IPS DF 4.7 (cell line): ENCODE measurements around the gene GPR137C.
"Not testable (repeated sequence)": the region's sequence is repeated elsewhere in the genome, so short reads cannot be mapped to it uniquely, and the experiment has no call there.

ENCODE experiments used
- DNase-seq: peaks from one replicate; pipeline ENCODE4 v3.0.0-alpha.2; 2013; ENCODE audit warnings: low spot score; ENCODE audit errors: extremely low read depth

Gene GPR137C

DNA sequence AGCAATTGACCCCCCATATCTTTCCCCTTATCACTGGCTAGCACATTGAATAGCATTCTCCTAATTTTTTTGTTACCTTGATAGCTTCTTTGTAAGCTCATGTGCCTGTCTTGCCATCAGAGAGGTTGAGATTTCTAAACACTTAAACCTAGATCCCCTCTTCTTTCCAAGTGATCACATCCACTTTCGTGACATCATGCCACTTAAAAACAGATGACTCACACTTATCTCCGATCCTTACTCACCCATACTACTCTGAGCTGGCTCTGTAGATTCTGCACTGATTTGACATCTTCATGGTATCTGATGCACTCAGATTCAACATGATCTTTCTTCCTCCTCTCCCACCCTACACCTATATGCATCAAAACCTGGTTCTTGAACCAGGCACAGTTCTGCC is 10.5 kb downstream of the GPR137C start:
- no peak for DNase-seq

DNA sequence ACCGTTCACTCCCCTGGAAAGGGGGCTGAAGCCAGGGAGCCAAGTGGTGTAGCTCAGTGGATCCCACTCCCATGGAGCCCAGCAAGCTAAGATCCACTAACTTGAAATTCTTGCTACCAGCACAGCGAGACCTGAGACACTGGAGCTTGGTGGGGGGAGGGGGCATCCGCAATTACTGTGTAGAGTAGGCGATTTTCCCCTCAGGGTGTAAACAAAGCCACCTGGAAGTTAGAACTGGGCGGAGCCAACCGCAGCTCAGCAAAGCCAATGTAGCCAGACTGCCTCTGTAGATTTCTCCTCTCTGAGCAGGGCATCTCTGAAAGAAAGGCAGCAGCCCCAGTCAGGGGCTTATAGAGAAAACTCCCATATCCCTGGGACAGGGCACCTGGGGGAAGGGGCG is 15.8 kb downstream of the GPR137C start:
- DNase-seq = not testable (repeated sequence)

DNA sequence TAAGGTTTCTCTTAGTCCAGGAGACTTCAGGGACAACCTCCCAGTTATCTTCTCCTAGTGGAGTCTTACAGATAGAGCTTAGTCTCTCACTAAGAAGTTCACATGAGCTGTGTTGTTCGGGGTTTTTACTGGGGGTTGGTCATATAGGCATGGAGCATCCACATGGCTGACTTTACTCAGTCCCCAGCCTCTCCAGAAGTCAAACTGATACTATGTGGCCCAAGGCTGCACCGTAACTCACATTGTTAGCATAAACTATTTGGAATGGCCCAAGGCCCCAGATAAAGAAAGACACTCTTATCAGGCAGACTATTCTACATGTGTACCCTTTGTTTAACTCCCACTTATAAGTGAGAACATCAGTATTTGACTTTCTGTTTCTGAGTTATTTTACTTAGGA is 23.2 kb downstream of the GPR137C start:
- no peak for DNase-seq

GRCh38 chr14:52583544-52583943 is 30.9 kb downstream of the GPR137C start:
- no peak for DNase-seq

- no peak for DNase-seq
Observed at GRCh38 chr14:52589646-52590045, 37.0 kb downstream of the GPR137C start.

- no peak for DNase-seq
Observed at GRCh38 chr14:52590318-52590717, 37.7 kb downstream of the GPR137C start.

DNA sequence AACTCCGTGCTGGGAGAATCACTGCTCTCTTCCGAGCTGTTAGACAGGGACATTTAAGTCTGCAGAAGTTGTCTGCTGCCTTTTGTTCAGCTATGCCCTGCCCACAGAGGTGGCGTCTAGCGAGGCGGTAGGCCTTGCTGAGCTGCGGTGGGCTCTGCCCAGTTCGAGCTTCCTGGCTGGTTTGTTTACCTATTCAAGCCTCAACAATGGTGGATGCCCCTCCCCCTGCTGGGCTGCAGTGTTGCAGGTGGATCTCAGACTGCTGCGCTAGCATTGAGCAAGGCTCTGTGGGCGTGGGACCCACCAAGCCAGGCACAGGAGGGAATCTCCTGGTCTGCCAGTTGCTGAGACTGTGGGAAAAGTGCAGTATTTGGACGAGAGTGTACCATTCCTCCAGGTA is 43.7 kb downstream of the GPR137C start:
- DNase-seq = no peak

GRCh38 chr14:52596861-52597260 is 44.2 kb downstream of the GPR137C start:
- DNase-seq = no peak

- DNase-seq = no peak
Observed at GRCh38 chr14:52598568-52598967, 45.9 kb downstream of the GPR137C start.

DNA sequence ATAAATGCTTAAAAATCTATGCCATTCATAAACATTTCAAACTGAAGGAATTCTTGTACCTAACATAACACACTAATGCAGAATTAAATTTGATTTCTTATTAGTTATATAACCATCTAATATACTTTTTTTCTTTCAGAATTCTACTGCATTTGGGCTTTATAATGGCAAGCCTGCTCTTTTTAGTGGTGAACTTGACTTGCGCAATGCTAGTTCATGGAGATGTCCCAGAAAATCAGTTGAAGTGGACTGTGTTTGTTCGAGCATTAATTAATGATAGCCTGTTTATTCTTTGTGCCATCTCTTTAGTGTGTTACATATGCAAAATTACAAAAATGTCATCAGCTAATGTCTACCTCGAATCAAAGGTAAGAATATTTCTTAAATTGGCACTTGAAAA is 47.3 kb downstream of the GPR137C start:
- no peak for DNase-seq

GRCh38 chr14:52602131-52602530 is 49.5 kb downstream of the GPR137C start:
- no peak for DNase-seq

GRCh38 chr14:52607061-52607460 is 54.4 kb downstream of the GPR137C start:
- DNase-seq = no peak

DNA sequence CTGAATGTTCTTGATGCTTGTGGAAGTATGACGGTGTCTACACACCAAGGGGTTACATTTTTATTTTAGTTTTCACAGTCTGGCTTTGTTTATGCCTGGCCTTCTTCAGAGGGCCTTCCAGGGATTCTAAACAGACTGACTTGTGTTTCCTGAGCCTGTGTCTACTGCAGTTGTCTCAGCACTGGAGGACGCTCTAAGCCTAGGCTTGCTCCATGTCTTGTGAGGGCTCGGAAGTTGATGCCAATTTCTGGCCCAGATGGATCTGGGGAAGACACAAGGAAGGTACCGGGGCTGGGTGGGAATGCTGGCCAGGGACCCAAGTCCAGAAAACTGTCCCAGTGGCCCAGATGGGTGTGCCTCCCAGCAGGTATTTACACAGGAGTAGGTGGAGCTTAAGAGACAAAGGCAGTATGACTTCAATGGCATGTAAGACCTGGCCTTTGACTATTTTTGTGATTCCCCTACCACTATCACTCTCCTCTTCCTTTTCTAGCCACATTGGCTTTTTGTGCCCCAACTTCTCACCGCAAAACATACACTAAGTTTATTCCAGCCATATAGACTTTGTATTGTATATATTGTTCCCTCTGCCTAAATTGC is 56.9 kb downstream of the GPR137C start:
- DNase-seq = no peak

- no peak for DNase-seq
Observed at GRCh38 chr14:52610187-52610586, 57.6 kb downstream of the GPR137C start.

GRCh38 chr14:52618602-52619001 is 66.0 kb downstream of the GPR137C start:
- no peak for DNase-seq

GRCh38 chr14:52619687-52620086 is 67.1 kb downstream of the GPR137C start:
- DNase-seq = no peak

DNA sequence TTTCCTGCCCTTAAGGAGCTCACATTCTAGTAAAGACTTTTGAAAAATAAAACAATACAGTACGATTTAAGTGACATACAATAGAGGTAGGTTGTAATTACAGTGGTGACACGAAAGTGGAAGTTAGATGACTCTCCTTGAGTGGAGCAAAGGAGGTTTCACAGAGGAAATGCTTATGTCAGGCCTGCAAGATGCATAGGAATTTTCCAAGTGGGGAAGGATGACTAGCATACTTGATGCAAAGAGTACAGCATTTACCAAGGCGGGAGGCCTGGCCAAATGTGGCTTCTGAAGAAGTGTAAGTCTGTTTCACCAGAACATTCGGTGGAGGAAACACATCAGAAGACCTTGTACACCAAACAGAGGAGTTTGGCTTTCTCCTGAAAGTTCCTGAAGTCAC is 87.5 kb downstream of the GPR137C start:
- no peak for DNase-seq

- no peak for DNase-seq
Observed at GRCh38 chr14:52641745-52642144, 89.1 kb downstream of the GPR137C start.

DNA sequence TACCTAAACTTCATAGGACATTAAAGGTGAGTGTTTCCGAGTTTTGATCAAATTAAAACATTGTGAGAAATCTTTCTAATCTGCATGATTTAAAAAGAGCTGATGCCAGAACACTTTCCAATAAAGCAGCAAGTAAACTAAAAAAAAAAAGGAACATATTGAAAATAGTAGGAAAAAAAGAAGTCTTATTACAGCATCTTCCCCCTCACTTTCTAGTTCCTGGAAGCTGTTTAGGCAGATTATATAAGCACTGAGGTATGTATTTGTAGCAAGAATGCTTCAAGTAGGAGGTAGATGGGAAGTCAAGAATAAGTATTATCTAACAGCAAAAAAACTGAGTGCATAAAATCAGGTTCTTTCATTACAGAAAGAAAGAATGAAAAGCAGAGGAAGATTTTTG is 96.9 kb downstream of the GPR137C start:
- no peak for DNase-seq

DNA sequence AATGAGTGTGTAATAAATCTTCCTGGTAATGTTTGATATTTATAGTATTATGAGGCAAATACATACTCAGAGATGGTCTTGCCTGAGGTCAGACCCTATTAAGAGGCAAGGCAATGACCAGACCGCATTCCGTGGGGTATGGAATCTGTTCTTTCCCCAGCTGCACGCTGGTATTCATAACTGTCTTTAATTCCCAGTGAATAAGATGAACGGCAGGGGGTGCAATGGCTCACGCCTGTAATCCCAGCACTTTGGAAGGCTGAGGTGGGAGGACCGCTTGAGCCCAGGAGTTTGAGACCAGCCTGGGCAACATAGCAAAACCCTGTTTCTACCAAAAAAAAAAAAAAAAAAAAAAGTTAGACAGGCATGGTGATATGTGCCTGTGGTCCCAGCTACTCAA is 98.1 kb downstream of the GPR137C start:
- DNase-seq = no peak

- no peak for DNase-seq
Observed at GRCh38 chr14:52656905-52657304, 104.3 kb downstream of the GPR137C start.

GRCh38 chr14:52660325-52660724 is 107.7 kb downstream of the GPR137C start:
- DNase-seq = no peak

- no peak for DNase-seq
Observed at GRCh38 chr14:52660832-52661231, 108.2 kb downstream of the GPR137C start.

DNA sequence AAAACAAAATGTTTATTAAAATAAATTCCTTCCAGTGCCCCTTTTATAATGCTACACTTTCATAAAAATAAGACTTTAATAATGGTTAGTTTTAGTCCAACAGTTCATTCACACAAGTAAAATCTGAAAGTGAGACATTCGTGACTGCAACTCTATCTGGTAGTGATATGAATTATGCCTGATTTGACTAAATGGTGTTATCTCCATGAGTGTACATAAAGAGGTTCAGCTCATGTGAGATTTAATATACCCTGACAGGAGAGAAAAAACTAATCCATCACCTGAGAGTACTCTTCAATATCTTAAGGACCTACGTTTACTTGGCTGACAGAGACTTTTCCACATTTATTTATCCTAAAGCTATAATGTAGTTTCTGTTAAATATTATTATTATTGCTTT is 108.7 kb downstream of the GPR137C start:
- no peak for DNase-seq
